Posterior vena cava (tissue), 2 donors: ENCODE measurements around the gene NTRK2. TPM values are rescaled to one million over a fixed set of nuclear protein-coding genes. Genes with fewer than 3 reads are reported as not detected.

Experiments used
- DNase-seq: peaks from one replicate; pipeline ENCODE4 v3.0.0-alpha.2; 2020; ENCODE audit warnings: low spot score
- intact Hi-C, 2 donors: fragments of 100-400 bp; cut with DNase I; formaldehyde crosslinking; loops; one replicate each; pipeline versions ENCODE4 v1.14.1 to v1.14.2; 2022 to 2023
- total RNA-seq, 2 donors: library from RNA; stranded (reverse); fragmentation: NEBNext Ultra II Directional; extraction: Animal tissue kit (Norgen Biotek cat#: 25700); gene quantifications; one replicate each; pipeline ENCODE4 v1.2.1, GENCODE V29; 2021
- donor health status: DM: yes; HTN: yes; CAD: no.
- donor health status: DM: yes; HTN: yes; CAD: no.

NTRK2 gene
- total RNA-seq, 2 donors from 2014 or later: 19.2 to 43.8 TPM

DNA sequence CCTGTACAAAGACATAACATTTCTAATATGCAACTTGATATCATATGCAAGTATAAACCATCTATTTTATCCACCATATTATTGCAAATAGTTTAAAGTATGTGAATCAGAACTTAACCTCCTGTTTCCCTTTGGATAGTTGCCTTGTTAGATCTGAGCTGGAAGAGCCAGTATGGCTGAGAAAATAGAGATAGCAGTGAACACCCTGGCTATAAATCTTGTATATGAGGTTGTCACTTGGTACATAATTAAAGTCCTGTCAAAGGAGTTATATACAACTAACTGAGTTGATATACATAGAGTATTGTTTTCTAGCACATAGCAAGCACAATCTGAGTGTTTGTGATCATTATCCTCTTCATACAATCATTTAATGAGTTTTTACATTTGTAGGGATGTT is 272.3 kb downstream of the NTRK2 start:
- DNase-seq: no peak
- intact Hi-C loops: no loop called here

DNA sequence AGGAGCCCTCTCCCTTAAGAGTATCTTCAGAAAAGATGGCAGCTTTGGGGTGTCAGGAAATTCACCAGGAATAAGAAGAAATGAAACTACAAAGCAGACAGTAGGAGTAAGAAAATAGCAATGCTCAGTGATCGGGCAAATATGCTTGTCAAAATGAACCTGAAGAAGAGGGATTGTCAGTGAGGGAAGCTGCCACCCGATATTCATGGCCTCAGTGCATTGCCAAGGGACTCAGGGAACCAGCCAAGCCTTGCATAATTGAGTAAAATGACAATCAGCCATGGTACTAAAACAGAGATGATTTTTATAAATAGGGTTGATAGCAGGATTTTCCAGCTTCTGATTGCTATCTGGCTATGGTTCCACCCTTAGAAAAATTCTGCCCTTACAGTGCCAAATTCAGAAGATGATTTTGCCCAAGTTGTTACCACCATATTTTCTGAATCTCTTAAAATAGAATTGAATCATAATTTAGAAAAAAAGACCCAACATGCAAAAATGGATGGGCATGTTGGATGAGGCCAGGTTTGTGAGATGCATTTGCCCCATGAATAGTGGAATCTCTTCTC is 274.0 kb downstream of the NTRK2 start:
- intact Hi-C loops: no loop called here
- no peak for DNase-seq

- intact Hi-C loops: no loop called here
- DNase-seq: no peak
Observed at GRCh38 chr9:84945878-84946538, 276.5 kb downstream of the NTRK2 start.

DNA sequence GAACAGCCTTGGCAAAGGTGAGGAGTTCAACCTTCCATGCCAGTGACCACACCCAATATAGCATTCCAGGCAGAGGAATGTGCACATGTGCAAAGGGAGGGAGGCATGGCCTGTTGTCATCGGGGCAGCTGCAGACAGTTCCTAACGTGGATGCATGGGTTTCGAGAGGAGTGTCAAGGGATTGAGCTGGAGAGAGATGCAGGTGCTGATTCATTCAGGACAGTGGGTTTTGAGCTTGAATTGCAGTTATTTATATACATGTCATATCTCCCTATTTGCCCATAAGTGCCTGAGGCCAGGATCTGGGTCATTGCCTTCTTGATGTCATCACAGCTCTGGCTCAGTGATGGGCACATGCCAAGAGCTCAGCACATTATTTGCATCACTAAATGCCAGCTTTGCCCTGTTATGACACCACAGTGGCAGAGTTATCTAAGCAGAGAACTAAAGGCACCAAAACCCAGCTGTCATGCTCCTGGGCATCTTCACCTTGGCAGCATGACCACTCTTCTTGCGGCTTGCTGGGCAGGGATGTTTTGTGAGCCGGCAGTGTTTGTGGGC is 278.0 kb downstream of the NTRK2 start:
- no peak for DNase-seq
- intact Hi-C loops: no loop called here

DNA sequence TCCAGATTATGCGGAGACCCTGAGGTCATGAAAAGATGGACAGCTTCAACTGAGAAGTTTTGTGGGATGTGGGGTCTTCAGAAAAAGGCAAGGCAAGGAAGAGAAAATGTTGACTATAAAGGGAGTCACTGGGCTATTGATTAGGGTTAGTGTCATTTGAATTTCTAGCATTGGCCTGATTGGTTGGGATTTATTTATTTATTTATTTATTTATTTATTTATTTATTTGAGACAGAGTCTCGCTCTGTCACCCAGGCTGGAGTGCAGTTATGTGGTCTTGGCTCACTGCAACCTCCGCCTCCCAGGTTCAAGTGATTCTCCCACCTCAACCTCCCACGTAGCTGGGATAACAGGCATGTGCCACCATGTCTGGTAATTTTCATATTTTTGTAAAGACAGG is 279.7 kb downstream of the NTRK2 start:
- intact Hi-C loops: no loop called here
- DNase-seq: no peak

DNA sequence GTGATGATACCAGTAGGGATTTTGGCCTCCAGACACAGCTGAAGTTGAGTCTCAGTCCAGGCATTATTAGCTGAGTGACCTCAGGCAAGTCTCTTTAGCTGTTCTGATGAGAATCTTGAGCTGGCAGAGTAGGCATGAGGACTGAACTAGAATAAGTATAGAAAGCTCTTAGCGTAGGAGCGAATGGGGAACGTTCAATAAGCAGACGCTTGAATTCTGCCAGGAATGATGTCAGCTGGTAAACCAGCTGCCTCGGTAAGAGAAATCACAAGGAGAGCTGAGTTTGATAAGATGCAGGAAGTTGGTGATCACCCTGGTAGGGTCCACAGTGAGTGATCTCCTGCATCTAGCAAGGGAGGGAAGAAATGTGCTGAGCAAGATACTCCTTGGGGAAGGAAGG is 280.4 kb downstream of the NTRK2 start:
- intact Hi-C loops: loop anchor here (10.0 kb wide), 3 partner anchors 255 to 555 kb away; no protein-coding TSS in a partner anchor
- DNase-seq: no peak

DNA sequence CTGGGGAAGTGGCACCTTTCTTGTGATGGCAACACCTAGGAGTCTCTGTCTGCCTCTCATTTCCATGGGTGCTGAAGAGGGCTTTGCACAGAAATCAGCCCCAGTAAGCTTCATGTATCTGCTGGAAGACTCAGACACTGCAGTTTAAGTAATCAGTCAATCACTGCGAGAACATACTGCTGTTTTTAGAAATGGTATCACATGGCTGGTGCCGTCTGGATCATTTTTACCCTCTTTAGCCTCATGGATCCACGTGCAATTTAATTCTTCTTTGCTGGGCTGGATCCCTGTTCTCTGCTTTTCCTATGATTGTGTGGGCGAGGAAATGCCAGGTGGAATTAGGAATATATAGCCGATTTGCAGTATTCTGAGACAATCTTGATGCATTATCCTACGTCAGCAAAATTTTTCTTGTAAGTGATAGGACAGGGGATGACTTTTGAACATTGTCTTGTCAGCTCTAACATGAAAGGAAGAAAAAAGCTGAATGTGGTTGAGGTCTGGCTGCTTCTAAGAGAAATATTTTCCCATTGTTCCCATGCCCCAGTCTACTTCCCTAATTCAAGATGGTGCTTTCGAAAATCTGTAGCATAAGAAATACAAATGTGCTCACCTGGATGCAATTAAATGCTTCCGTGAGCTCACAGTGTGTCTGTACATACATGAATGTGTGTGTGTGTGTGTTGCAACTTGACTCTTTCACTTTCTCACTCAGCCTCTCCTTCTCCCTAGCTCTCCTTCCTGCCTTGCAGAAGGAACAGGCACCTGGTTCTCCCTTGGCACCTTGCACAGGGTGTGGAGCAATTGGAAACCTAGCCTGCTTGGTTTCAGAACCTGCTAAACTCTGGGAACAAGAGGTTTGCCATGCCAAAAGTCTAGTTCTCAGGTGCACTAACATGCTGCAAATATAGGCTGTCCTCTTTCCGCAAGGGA is 281.6 kb downstream of the NTRK2 start:
- no peak for DNase-seq

GRCh38 chr9:84953252-84953773 is 283.8 kb downstream of the NTRK2 start:
- DNase-seq: no peak
- intact Hi-C loops: loop anchor here (10.0 kb wide), 3 partner anchors 259 to 559 kb away; no protein-coding TSS in a partner anchor

More for the DNA sequence above, 281.6 kb downstream of the NTRK2 start:
- intact Hi-C loops: loop anchor here (10.0 kb wide), 3 partner anchors 256 to 556 kb away; no protein-coding TSS in a partner anchor

- intact Hi-C loops: loop anchor here (10.0 kb wide), 3 partner anchors 259 to 559 kb away; no protein-coding TSS in a partner anchor
- peak; percentile 94 for DNase-seq
Observed at GRCh38 chr9:84953797-84954705, 284.5 kb downstream of the NTRK2 start.

GRCh38 chr9:84955155-84955554 is 285.6 kb downstream of the NTRK2 start:
- intact Hi-C loops: loop anchor here (10.0 kb wide), 3 partner anchors 260 to 560 kb away; no protein-coding TSS in a partner anchor

GRCh38 chr9:84955971-84956370 is 286.4 kb downstream of the NTRK2 start:
- no peak for DNase-seq
- intact Hi-C loops: loop anchor here (10.0 kb wide), 3 partner anchors 261 to 561 kb away; no protein-coding TSS in a partner anchor

More at GRCh38 chr9:84955155-84955554, 285.6 kb downstream of the NTRK2 start:
- no peak for DNase-seq

- no peak for DNase-seq
- intact Hi-C loops: loop anchor here (10.0 kb wide), 3 partner anchors 265 to 565 kb away; no protein-coding TSS in a partner anchor
Observed at GRCh38 chr9:84959339-84959738, 289.8 kb downstream of the NTRK2 start.

DNA sequence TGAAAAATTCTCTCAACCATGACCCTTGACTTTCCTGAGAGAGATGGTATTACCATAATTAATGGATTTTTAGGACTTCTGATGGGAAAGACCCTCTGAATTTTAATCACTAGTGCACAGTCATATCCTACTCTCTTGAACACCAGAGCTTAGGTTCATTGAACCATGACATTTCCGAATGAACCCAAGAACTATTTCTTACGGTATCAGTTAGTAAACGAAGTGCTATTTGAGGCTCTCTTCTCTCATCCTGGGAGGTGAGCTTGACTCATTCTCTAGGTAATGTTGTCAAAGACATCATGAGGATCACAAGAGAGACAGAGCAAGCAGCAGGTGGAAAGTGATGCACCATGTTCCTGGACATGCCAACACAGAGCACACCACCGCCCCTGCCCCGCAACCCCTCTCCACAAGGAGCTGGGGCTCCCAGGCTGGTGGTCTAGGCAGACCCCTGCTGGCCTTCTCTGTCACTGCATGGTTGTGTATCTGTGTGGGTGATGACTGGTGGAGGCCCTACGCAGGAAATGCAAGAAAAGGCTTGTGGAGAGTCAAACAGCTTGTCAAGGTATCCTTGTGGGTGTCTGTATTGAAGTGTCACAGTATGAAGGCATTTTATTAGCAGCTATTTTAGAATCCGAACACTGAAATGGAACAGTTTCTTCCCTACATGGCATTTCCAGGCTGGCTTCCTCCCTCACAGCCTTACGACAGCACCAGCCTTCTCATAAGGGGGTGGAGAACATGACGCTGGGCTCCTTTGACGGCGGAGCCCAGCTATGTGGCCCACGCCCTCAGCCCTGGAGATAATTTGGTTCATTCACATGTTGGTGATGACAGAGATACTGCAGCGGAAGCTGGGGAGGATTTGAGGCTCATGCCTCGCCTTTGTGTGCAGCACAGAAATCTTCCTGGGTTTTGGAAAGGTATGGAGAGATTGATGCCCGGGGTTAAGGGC is 297.6 kb downstream of the NTRK2 start:
- intact Hi-C loops: no loop called here
- no peak for DNase-seq

GRCh38 chr9:84969084-84969483 is 299.6 kb downstream of the NTRK2 start:
- DNase-seq: no peak
- intact Hi-C loops: no loop called here

- intact Hi-C loops: no loop called here
- no peak for DNase-seq
Observed at GRCh38 chr9:84969736-84970135, 300.2 kb downstream of the NTRK2 start.

- intact Hi-C loops: no loop called here
Observed at GRCh38 chr9:84970432-84970831, 300.9 kb downstream of the NTRK2 start.

GRCh38 chr9:84971571-84971970 is 302.0 kb downstream of the NTRK2 start:
- no peak for DNase-seq
- intact Hi-C loops: no loop called here

More at GRCh38 chr9:84970432-84970831, 300.9 kb downstream of the NTRK2 start:
- DNase-seq: no peak
